ENCODE results near the gene FUCA1.
"Not testable (repeated sequence)": the region's sequence is repeated elsewhere in the genome, so short reads cannot be mapped to it uniquely, and the experiment has no call there.

FUCA1 gene

GRCh38 chr1:23803674-23804073 lies 64.4 kb downstream of the FUCA1 start:
- TF ChIP-seq POLR2AphosphoS5 (IDR thresholded peaks at IDR 0.05; ENCODE audit: low read depth): no peak
- TF ChIP-seq, protein P1, sequence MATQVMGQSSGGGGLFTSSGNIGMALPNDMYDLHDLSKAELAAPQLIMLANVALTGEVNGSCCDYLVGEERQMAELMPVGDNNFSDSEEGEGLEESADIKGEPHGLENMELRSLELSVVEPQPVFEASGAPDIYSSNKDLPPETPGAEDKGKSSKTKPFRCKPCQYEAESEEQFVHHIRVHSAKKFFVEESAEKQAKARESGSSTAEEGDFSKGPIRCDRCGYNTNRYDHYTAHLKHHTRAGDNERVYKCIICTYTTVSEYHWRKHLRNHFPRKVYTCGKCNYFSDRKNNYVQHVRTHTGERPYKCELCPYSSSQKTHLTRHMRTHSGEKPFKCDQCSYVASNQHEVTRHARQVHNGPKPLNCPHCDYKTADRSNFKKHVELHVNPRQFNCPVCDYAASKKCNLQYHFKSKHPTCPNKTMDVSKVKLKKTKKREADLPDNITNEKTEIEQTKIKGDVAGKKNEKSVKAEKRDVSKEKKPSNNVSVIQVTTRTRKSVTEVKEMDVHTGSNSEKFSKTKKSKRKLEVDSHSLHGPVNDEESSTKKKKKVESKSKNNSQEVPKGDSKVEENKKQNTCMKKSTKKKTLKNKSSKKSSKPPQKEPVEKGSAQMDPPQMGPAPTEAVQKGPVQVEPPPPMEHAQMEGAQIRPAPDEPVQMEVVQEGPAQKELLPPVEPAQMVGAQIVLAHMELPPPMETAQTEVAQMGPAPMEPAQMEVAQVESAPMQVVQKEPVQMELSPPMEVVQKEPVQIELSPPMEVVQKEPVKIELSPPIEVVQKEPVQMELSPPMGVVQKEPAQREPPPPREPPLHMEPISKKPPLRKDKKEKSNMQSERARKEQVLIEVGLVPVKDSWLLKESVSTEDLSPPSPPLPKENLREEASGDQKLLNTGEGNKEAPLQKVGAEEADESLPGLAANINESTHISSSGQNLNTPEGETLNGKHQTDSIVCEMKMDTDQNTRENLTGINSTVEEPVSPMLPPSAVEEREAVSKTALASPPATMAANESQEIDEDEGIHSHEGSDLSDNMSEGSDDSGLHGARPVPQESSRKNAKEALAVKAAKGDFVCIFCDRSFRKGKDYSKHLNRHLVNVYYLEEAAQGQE (IDR thresholded peaks at IDR 0.05; ENCODE audit: insufficient replicate concordance, low read depth): no peak
- TF ChIP-seq, protein P2, sequence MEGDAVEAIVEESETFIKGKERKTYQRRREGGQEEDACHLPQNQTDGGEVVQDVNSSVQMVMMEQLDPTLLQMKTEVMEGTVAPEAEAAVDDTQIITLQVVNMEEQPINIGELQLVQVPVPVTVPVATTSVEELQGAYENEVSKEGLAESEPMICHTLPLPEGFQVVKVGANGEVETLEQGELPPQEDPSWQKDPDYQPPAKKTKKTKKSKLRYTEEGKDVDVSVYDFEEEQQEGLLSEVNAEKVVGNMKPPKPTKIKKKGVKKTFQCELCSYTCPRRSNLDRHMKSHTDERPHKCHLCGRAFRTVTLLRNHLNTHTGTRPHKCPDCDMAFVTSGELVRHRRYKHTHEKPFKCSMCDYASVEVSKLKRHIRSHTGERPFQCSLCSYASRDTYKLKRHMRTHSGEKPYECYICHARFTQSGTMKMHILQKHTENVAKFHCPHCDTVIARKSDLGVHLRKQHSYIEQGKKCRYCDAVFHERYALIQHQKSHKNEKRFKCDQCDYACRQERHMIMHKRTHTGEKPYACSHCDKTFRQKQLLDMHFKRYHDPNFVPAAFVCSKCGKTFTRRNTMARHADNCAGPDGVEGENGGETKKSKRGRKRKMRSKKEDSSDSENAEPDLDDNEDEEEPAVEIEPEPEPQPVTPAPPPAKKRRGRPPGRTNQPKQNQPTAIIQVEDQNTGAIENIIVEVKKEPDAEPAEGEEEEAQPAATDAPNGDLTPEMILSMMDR (IDR thresholded peaks at IDR 0.05; ENCODE audit: insufficient read depth, low read length): no peak
- no peak for DNase-seq (ENCODE audit: low read depth in 1 of 2, low spot score in 1 of 2)
- no peak overlapping the region for H3K4me3 ChIP-seq (replicated peaks; ENCODE audit: insufficient read depth, low read length)

GRCh38 chr1:23802809-23803342 lies 65.2 kb downstream of the FUCA1 start:
- H3K27ac ChIP-seq (replicated peaks); H3K4me3 ChIP-seq (replicated peaks; ENCODE audit: insufficient read depth, low read length); H3K27me3 ChIP-seq (ENCODE audit: insufficient read depth, poor library complexity, severe bottlenecking); DNase-seq (ENCODE audit: low read depth in 1 of 2, low spot score in 1 of 2): not testable (repeated sequence)

More at GRCh38 chr1:23803674-23804073, 64.4 kb downstream of the FUCA1 start:
- peak overlapping the region; percentile 77 for H3K27ac ChIP-seq (replicated peaks)
- H3K27me3 ChIP-seq (ENCODE audit: insufficient read depth, poor library complexity, severe bottlenecking): no peaks in the 10 kb centered on the region

DNA sequence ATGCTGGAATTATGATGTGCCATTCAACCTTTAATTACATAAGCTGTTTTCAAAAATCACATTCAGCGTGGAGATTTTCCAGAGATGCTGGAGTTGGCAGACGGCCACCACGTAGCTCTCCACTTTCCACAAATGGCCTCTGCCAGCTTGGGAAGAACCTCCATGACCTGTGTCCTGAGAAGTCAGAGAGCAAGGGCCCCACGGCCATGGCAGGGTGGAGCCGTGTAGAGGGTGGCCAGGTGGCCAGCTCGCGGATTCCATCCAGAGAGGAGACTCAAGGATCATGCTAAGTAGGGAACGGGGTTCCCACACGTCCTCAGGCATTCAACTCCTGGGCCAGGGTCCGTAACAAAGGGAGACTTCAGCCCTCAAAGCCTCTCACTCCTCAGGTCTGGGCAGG lies 66.2 kb downstream of the FUCA1 start:
- H3K4me3 ChIP-seq (replicated peaks; ENCODE audit: insufficient read depth, low read length): no peak overlapping the region
- peak overlapping the region; percentile 93 for H3K27ac ChIP-seq (replicated peaks)
- TF ChIP-seq, protein P2 (IDR thresholded peaks at IDR 0.05; ENCODE audit: insufficient read depth, low read length): no peak
- TF ChIP-seq, protein P1 (IDR thresholded peaks at IDR 0.05; ENCODE audit: insufficient replicate concordance, low read depth): no peak
- no peak for TF ChIP-seq SPI1 (IDR thresholded peaks at IDR 0.05; ENCODE audit: borderline replicate concordance, low read depth)
- TF ChIP-seq POLR2AphosphoS5 (IDR thresholded peaks at IDR 0.05; ENCODE audit: low read depth): no peak
- no peak for TF ChIP-seq GABPA (IDR thresholded peaks at IDR 0.05; ENCODE audit: low read depth)
- no peaks in the 10 kb centered on the region for H3K27me3 ChIP-seq (ENCODE audit: insufficient read depth, poor library complexity, severe bottlenecking)
- DNase-seq (ENCODE audit: low read depth in 1 of 2, low spot score in 1 of 2): no peak

DNA sequence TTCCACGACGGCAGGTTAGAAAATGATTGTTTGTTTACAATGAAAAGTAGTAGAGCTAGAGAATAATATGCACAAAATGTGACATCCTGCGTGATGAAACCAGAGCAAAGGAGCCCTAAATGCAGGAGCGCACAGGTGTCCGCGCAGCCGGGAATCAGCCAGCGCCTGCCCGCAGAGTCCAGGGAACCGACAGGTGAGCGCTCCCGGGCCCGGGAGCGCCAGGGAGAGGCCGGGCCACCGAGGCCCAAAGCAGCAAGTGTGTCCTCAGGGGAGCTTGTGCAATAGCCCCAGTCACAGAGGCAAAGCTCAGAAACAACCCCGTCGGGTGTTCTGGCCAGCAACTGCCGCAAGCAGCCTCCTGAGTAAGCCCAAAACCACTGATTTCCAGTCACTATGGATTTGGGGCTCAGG lies 66.7 kb downstream of the FUCA1 start:
- peak overlapping the region; percentile 77 for H3K4me3 ChIP-seq (replicated peaks; ENCODE audit: insufficient read depth, low read length)
- DNase-seq (ENCODE audit: low read depth in 1 of 2, low spot score in 1 of 2): peak in 1 of 2 experiments; percentile 68
- H3K27me3 ChIP-seq (ENCODE audit: insufficient read depth, poor library complexity, severe bottlenecking): no peaks in the 10 kb centered on the region
- peak overlapping the region; percentile 93 for H3K27ac ChIP-seq (replicated peaks)
- TF ChIP-seq, protein P2 (IDR thresholded peaks at IDR 0.05; ENCODE audit: insufficient read depth, low read length): no peak
- TF ChIP-seq GABPA (IDR thresholded peaks at IDR 0.05; ENCODE audit: low read depth): no peak
- TF ChIP-seq SPI1 (IDR thresholded peaks at IDR 0.05; ENCODE audit: borderline replicate concordance, low read depth): no peak
- no peak for TF ChIP-seq POLR2AphosphoS5 (IDR thresholded peaks at IDR 0.05; ENCODE audit: low read depth)
- TF ChIP-seq, protein P1 (IDR thresholded peaks at IDR 0.05; ENCODE audit: insufficient replicate concordance, low read depth): no peak
